H1 (cell line): ENCODE measurements around the gene PDGFRA. TPM values are rescaled to one million over a fixed set of nuclear protein-coding genes. Genes with fewer than 3 reads are reported as not detected.

Experiments used
- CTCF ChIA-PET: fragments of 300-600 bp; sonication (Branson Sonifier 250); formaldehyde crosslinking; loops from one replicate; lab custom pipeline; 2021; ENCODE audit not compliant: partially characterized antibody; lab: Charles Lee
- POLR2A ChIA-PET: fragments of 300-600 bp; sonication (Branson Sonifier 250); formaldehyde crosslinking; loops from one replicate; lab custom pipeline; 2021; ENCODE audit warnings: inconsistent platforms; ENCODE audit not compliant: partially characterized antibody; lab: Charles Lee
- DNase-seq, 2 experiments: peaks; one replicate each; pipeline versions ENCODE4 v3.0.0 to v3.0.0-alpha.2; 2010 to 2022; ENCODE audit warnings: low spot score in 2 of 2, low read depth in 1 of 2, mixed read lengths in 1 of 2
- FAIRE-seq: peaks from 2 replicates; lab custom pipeline; 2011; peaks lifted over from hg19 to GRCh38; lab: Jason Lieb, UNC
- H2AFZ ChIP-seq: 2 replicates; pipeline ENCODE4 v1.8.1; 2012; ENCODE audit warnings: low read length, inconsistent platforms
- H2AK5ac ChIP-seq: 2 replicates; pipeline ENCODE4 v1.6.1; 2013; ENCODE audit warnings: low read depth, low read length
- H2BK120ac ChIP-seq: replicated peaks from 2 replicates; pipeline ENCODE3; 2013; ENCODE audit warnings: low read depth, low read length, inconsistent platforms
- H2BK12ac ChIP-seq: 2 replicates; pipeline ENCODE4 v1.6.1; 2013; ENCODE audit warnings: low read depth, low read length
- H2BK15ac ChIP-seq: 2 replicates; pipeline ENCODE4 v1.6.1; 2013; ENCODE audit warnings: low read length
- H2BK20ac ChIP-seq: 2 replicates; pipeline ENCODE4 v1.6.1; 2013; ENCODE audit warnings: low read length
- H2BK5ac ChIP-seq: 2 replicates; pipeline ENCODE4 v1.6.1; 2013; ENCODE audit warnings: low read depth, low read length
- H3K14ac ChIP-seq: 2 replicates; pipeline ENCODE4 v1.6.1; 2013; ENCODE audit warnings: inconsistent platforms; ENCODE audit not compliant: insufficient read length
- H3K18ac ChIP-seq: 2 replicates; pipeline ENCODE4 v1.6.1; 2013; ENCODE audit warnings: low read length; ENCODE audit errors: extremely low read depth
- H3K23ac ChIP-seq: 2 replicates; pipeline ENCODE4 v1.6.1; 2013; ENCODE audit warnings: inconsistent platforms; ENCODE audit not compliant: insufficient read length
- H3K23me2 ChIP-seq: 2 replicates; pipeline ENCODE4 v1.6.1; 2013; ENCODE audit warnings: low read depth, low read length
- H3K27ac ChIP-seq: 2 replicates; pipeline ENCODE4 v1.6.1; 2011; ENCODE audit warnings: low read depth, low read length, inconsistent platforms
- H3K27me3 ChIP-seq, 4 experiments: replicated peaks in 1 of 4; 1 replicate in 1 of 4; 2 replicates in 3 of 4; pipeline versions ENCODE4 v1.6.1 to v1.8.1; 2011 to 2013; ENCODE audit warnings: low read length in 3 of 4, mild to moderate bottlenecking in 3 of 4, inconsistent platforms in 2 of 4, mixed read lengths in 2 of 4, moderate library complexity in 1 of 4; ENCODE audit not compliant: control insufficient read depth in 3 of 4, insufficient read depth in 3 of 4; ENCODE audit errors: extremely low read depth in 1 of 4
- H3K36me3 ChIP-seq, 4 experiments: 2 replicates each; pipeline versions ENCODE4 v1.6.1 to v1.8.1; 2011 to 2013; ENCODE audit warnings: mild to moderate bottlenecking in 4 of 4, low read length in 3 of 4, moderate library complexity in 2 of 4, control low read depth in 1 of 4, inconsistent platforms in 1 of 4; ENCODE audit not compliant: insufficient read depth in 4 of 4, control insufficient read depth in 2 of 4
- H3K4ac ChIP-seq: replicated peaks from 2 replicates; pipeline ENCODE3; 2013; ENCODE audit warnings: low read length, low read depth, mixed read lengths, inconsistent platforms; ENCODE audit not compliant: insufficient read length
- H3K4me1 ChIP-seq, 4 experiments: replicated peaks in 1 of 4; 1 replicate in 1 of 4; 2 replicates in 3 of 4; pipeline versions ENCODE4 v1.6.1 to v1.8.1; 2011 to 2013; ENCODE audit warnings: low read length in 3 of 4, inconsistent platforms in 2 of 4, mixed read lengths in 1 of 4; ENCODE audit not compliant: insufficient read depth in 4 of 4, control insufficient read depth in 3 of 4
- H3K4me2 ChIP-seq, 2 experiments: 2 replicates each; pipeline versions ENCODE4 v1.6.1 to v1.8.1; 2011 to 2013; ENCODE audit warnings: low read depth in 2 of 2, low read length in 2 of 2, control low read depth in 1 of 2, inconsistent platforms in 1 of 2, mild to moderate bottlenecking in 1 of 2; ENCODE audit not compliant: insufficient read depth in 1 of 2
- H3K4me3 ChIP-seq, 4 experiments: fragments of 200-600, 300-600 bp in 1 of 4; sonication (generic), shearing (Covaris generic), sonication (Bioruptor Twin) in 1 of 4; 2 replicates each; pipeline versions ENCODE4 v1.5.1 to v1.8.1; 2011 to 2016; ENCODE audit warnings: low read length in 4 of 4, low read depth in 3 of 4, control low read depth in 2 of 4, inconsistent platforms in 2 of 4, mild to moderate bottlenecking in 2 of 4, mixed read lengths in 1 of 4, moderate library complexity in 1 of 4; ENCODE audit not compliant: insufficient read depth in 2 of 4; ENCODE audit errors: extremely low read depth in 1 of 4
- H3K56ac ChIP-seq: replicated peaks from 2 replicates; pipeline ENCODE3; 2013; ENCODE audit warnings: low read depth, mild to moderate bottlenecking, mixed read lengths, low read length, inconsistent platforms; ENCODE audit not compliant: insufficient read length
- H3K79me1 ChIP-seq: 2 replicates; pipeline ENCODE4 v1.6.1; 2013; ENCODE audit warnings: low read depth, low read length, control low read depth
- H3K79me2 ChIP-seq, 2 experiments: 2 replicates each; pipeline versions ENCODE4 v1.6.1 to v1.8.1; 2012 to 2013; ENCODE audit warnings: low read length in 2 of 2, mild to moderate bottlenecking in 2 of 2, inconsistent platforms in 1 of 2; ENCODE audit not compliant: insufficient read depth in 2 of 2, control insufficient read depth in 1 of 2
- H3K9ac ChIP-seq, 4 experiments: replicated peaks in 1 of 4; 1 replicate in 1 of 4; 2 replicates in 3 of 4; pipeline versions ENCODE4 v1.6.1 to v1.8.1; 2011 to 2013; ENCODE audit warnings: low read depth in 3 of 4, low read length in 3 of 4, control low read depth in 2 of 4, mild to moderate bottlenecking in 2 of 4, moderate library complexity in 2 of 4, inconsistent platforms in 1 of 4; ENCODE audit errors: extremely low read depth in 1 of 4
- H3K9me3 ChIP-seq, 2 experiments: 2 replicates each; pipeline versions ENCODE4 v1.6.1 to v1.8.1; 2012 to 2013; ENCODE audit warnings: mild to moderate bottlenecking in 2 of 2, moderate library complexity in 2 of 2, control low read depth in 1 of 2, inconsistent platforms in 1 of 2, low read depth in 1 of 2, low read length in 1 of 2, mixed read lengths in 1 of 2; ENCODE audit not compliant: insufficient read depth in 2 of 2
- H4K20me1 ChIP-seq, 2 experiments: replicated peaks in 1 of 2; 2 replicates each; pipeline versions ENCODE3 to v1.8.1; 2011 to 2013; ENCODE audit warnings: inconsistent platforms in 2 of 2, low read length in 2 of 2, mild to moderate bottlenecking in 1 of 2; ENCODE audit not compliant: insufficient read depth in 2 of 2, control insufficient read depth in 1 of 2
- H4K5ac ChIP-seq: 2 replicates; pipeline ENCODE4 v1.6.1; 2013; ENCODE audit warnings: low read length, low read depth, mixed read lengths, inconsistent platforms; ENCODE audit not compliant: insufficient read length
- H4K8ac ChIP-seq: 2 replicates; pipeline ENCODE4 v1.8.0; 2013; ENCODE audit warnings: mild to moderate bottlenecking, moderate library complexity, low read length, inconsistent platforms; ENCODE audit not compliant: insufficient read depth; ENCODE audit errors: extremely low read depth
- H4K91ac ChIP-seq: replicated peaks from 2 replicates; pipeline ENCODE3; 2013; ENCODE audit warnings: low read length, mixed read lengths, inconsistent platforms; ENCODE audit not compliant: insufficient read length
- ATF2 ChIP-seq: IDR thresholded peaks from 2 replicates; pipeline ENCODE4 v1.6.1; 2012; ENCODE audit warnings: low read length, inconsistent platforms
- HDAC6 ChIP-seq: IDR thresholded peaks from one replicate; pipeline ENCODE4 v1.7.1; 2012; ENCODE audit warnings: low read depth, mild to moderate bottlenecking, inconsistent platforms, low read length, moderate library complexity
- PHF8 ChIP-seq: fragments of 200-600 bp; sonication (generic); conservative IDR thresholded peaks from 2 replicates; pipeline ENCODE4 v1.7.1; 2012; ENCODE audit warnings: low read depth, mild to moderate bottlenecking, inconsistent platforms, low read length, moderate library complexity
- RNF2 ChIP-seq: fragments of 200-900, 300-1000 bp; sonication (generic); IDR thresholded peaks from 2 replicates; pipeline ENCODE4 v1.7.1; 2016; ENCODE audit warnings: borderline replicate concordance, low read depth, mild to moderate bottlenecking, antibody characterized with exemption, low read length; ENCODE audit not compliant: poor library complexity, severe bottlenecking; ENCODE audit errors: missing control alignments
- WGBS, 2 experiments: shearing (Covaris generic) in 1 of 2; methylation state at CpG; one replicate each; pipeline versions ENCODE4 v1.1.6 to v1.1.7; 2013 to 2015; ENCODE audit warnings: low lambda C conversion rate in 2 of 2, mixed read lengths in 2 of 2, inconsistent platforms in 1 of 2, low coverage in 1 of 2, missing lambda C conversion rate in 1 of 2; ENCODE audit not compliant: insufficient replicate concordance in 2 of 2, insufficient coverage in 1 of 2, insufficient read length in 1 of 2; ENCODE audit errors: extremely low coverage in 1 of 2, missing lambda C conversion rate in 1 of 2; 5-methylcytosine and 5-hydroxymethylcytosine counted together
- polyA plus RNA-seq, 7 experiments: library from polyadenylated mRNA; depleted of rRNA in 3 of 7; stranded (reverse) in 5 of 7; unstranded in 2 of 7; fragments of >200 nt in 5 of 7; fragments of 200-250 nt in 2 of 7; gene quantifications; 1 replicate in 5 of 7; 2 replicates in 1 of 7; 4 replicates in 1 of 7; pipeline versions ENCODE4 v1.2.1 to v1.2.3, GENCODE V29; 2011 to 2013; ENCODE audit warnings: missing spikeins in 2 of 7, mixed read lengths in 2 of 7
- total RNA-seq: library from RNA; stranded (reverse); fragmentation: NEBNext Ultra II Directional; extraction: Animal tissue kit (Norgen Biotek cat#: 25700); gene quantifications from 2 replicates; pipeline ENCODE4 v1.2.1, GENCODE V29; 2021

Gene PDGFRA
- total and polyA plus RNA-seq, 2 of the 8 experiments (the other 6 are each of a cell fraction or from before 2014, with no cell fraction given): 1.4 to 3.4 TPM

- no peak for FAIRE-seq
- H3K27me3 ChIP-seq: no peaks in the 10 kb centered on the region
- H3K4me2 ChIP-seq: no peak overlapping the region
- H2BK20ac ChIP-seq: no peak overlapping the region
- no peak overlapping the region for H2BK120ac ChIP-seq
- CTCF ChIA-PET: interaction anchor here (0.8 to 1.5 kb wide), 4 partner anchors 10 to 252 kb away, joined by 3 to 4 read pairs (median 4); no protein-coding TSS in a partner anchor
- H4K91ac ChIP-seq: no peak overlapping the region
- H3K27ac ChIP-seq: no peak overlapping the region
- no peak overlapping the region for H2BK15ac ChIP-seq
- no peaks in the 10 kb centered on the region for H3K79me1 ChIP-seq
- DNase-seq: no peak
- H2AFZ ChIP-seq: no peak overlapping the region
- H3K9me3 ChIP-seq: no peaks in the 10 kb centered on the region
- H4K20me1 ChIP-seq: no peaks in the 10 kb centered on the region
- H3K23ac ChIP-seq: no peak overlapping the region
- no peak overlapping the region for H3K4ac ChIP-seq
- no peak overlapping the region for H3K4me3 ChIP-seq
- H2BK5ac ChIP-seq: no peak overlapping the region
- H4K8ac ChIP-seq: no peak overlapping the region
- H3K9ac ChIP-seq: no peak overlapping the region
- no peak overlapping the region for H4K5ac ChIP-seq
- no peak overlapping the region for H3K56ac ChIP-seq
- TF ChIP-seq RNF2 (no peak), PHF8 (no peak), ATF2 (no peak), HDAC6 (no peak)
- no peak overlapping the region for H3K18ac ChIP-seq
- POLR2A ChIA-PET: no interaction called here
- H3K14ac ChIP-seq: no peak overlapping the region
- no peak overlapping the region for H2BK12ac ChIP-seq
- no peaks in the 10 kb centered on the region for H3K79me2 ChIP-seq
- no peaks in the 10 kb centered on the region for H3K23me2 ChIP-seq
- no peaks in the 10 kb centered on the region for H3K36me3 ChIP-seq
- 92% methylated on average over 2 of the region's 2 CpGs; no CpG with 5 or more reads in 1 of the 2 experiments for WGBS, 2 experiments
- H3K4me1 ChIP-seq: no peaks in the 10 kb centered on the region
- H2AK5ac ChIP-seq: no peak overlapping the region
Observed at GRCh38 chr4:54333657-54334056, 104.6 kb downstream of the PDGFRA start.
